Superior temporal gyrus (tissue), 1 donor: Measurements from ENCODE around the gene GSPT1.

Experiments
- DNase-seq: peaks from one replicate; pipeline ENCODE4 v3.0.0-alpha.2; 2016; ENCODE audit errors: extremely low spot score

The GSPT1 gene

GRCh38 chr16:11913425-11914079 is 2.2 kb downstream of the GSPT1 start:
- DNase-seq, result no peak

GRCh38 chr16:11909653-11910545 is 5.9 kb downstream of the GSPT1 start:
- peak; percentile 8 for DNase-seq

GRCh38 chr16:11907160-11907970 is 8.4 kb downstream of the GSPT1 start:
- DNase-seq, result no peak

GRCh38 chr16:11903906-11904305 is 11.8 kb downstream of the GSPT1 start:
- no peak for DNase-seq

- DNase-seq, result peak; percentile 7
These were observed 14.7 kb downstream of the GSPT1 start for GRCh38 chr16:11901091-11901490.

GRCh38 chr16:11896486-11897176 is 19.1 kb downstream of the GSPT1 start:
- DNase-seq, result peak; percentile 36

GRCh38 chr16:11893571-11893970 is 22.2 kb downstream of the GSPT1 start:
- no peak for DNase-seq

GRCh38 chr16:11892761-11893160 is 23.0 kb downstream of the GSPT1 start:
- no peak for DNase-seq

- DNase-seq, result no peak
These were observed 25.4 kb downstream of the GSPT1 start for GRCh38 chr16:11890231-11890965.

GRCh38 chr16:11886881-11887280 is 28.9 kb downstream of the GSPT1 start:
- no peak for DNase-seq

- no peak for DNase-seq
These were observed 31.7 kb downstream of the GSPT1 start for GRCh38 chr16:11884035-11884434.

- no peak for DNase-seq
These were observed 35.7 kb downstream of the GSPT1 start for GRCh38 chr16:11880007-11880406.

GRCh38 chr16:11877374-11877773 is 38.4 kb downstream of the GSPT1 start:
- DNase-seq, result no peak

- DNase-seq, result no peak
These were observed 39.5 kb downstream of the GSPT1 start for GRCh38 chr16:11876306-11876705.

- no peak for DNase-seq
These were observed 40.0 kb downstream of the GSPT1 start for GRCh38 chr16:11875721-11876120.

- DNase-seq, result no peak
These were observed 44.6 kb downstream of the GSPT1 start for GRCh38 chr16:11871193-11871592.

- DNase-seq, result no peak
These were observed 45.4 kb downstream of the GSPT1 start for GRCh38 chr16:11870399-11870798.

- no peak for DNase-seq
These were observed 46.2 kb downstream of the GSPT1 start for GRCh38 chr16:11869353-11870228.

- no peak for DNase-seq
These were observed 47.3 kb downstream of the GSPT1 start for GRCh38 chr16:11868412-11868980.

GRCh38 chr16:11862489-11862888 is 53.3 kb downstream of the GSPT1 start:
- DNase-seq, result no peak
